ENCODE results near the gene TMEM163.

GRCh38 chr2:134416018-134416417 is 302.8 kb downstream of the TMEM163 start:
- TF ChIP-seq POLR2A (IDR thresholded peaks at IDR 0.05) (no peak), CTCF (IDR thresholded peaks at IDR 0.05) (no peak)
